ENCODE data around the gene VANGL1.
"Not testable (repeated sequence)": the region's sequence is repeated elsewhere in the genome, so short reads cannot be mapped to it uniquely, and the experiment has no call there.

The VANGL1 gene

DNA sequence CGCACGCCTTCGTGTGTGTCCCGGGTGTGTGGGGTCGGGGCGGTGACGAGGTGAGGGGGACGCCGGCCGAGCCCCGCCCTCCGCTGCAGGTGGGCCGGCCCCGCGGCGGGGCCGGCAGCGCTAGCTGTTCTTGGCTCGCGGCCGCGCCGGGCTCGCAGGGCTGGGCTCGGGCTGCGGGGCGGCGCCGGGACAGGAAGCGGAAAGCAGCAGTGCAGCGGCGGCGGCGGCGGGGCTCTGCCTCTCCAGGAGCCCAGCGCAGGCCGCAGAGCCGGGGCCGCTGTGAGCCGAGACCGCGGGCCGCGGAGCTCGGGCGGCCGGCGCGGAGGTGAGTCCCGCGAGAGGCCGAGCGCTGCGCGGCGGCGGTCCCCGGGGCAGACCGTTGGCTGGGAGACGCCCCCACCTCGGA lies at the start of gene VANGL1:
TSS of gene VANGL1 (plus strand) at position 209 of the 406 bp plus-strand sequence. CDS start 9,444 bp downstream, outside the sequence.
- peak; percentile 32 for DNase-seq

DNA sequence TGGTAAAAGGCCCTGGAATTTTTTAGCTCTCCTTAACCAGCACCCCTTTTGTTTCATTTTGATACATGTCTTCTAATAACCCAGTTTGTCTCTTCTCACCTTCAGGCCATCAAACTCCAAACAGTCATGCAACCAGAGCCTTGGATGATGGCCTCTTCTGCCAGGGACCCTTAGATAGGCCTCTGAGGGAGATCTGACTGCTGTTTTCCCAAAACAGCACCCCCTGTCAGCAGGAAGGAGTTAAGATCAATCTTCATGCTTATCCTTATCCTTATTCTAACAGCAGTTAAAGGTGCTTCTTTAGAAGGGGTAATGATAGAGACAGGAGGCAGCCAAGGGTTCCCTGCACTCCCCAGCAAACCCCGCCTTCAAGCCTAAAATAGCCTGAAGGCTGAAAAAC lies 49.5 kb upstream of the VANGL1 start:
- no peak for DNase-seq

DNA sequence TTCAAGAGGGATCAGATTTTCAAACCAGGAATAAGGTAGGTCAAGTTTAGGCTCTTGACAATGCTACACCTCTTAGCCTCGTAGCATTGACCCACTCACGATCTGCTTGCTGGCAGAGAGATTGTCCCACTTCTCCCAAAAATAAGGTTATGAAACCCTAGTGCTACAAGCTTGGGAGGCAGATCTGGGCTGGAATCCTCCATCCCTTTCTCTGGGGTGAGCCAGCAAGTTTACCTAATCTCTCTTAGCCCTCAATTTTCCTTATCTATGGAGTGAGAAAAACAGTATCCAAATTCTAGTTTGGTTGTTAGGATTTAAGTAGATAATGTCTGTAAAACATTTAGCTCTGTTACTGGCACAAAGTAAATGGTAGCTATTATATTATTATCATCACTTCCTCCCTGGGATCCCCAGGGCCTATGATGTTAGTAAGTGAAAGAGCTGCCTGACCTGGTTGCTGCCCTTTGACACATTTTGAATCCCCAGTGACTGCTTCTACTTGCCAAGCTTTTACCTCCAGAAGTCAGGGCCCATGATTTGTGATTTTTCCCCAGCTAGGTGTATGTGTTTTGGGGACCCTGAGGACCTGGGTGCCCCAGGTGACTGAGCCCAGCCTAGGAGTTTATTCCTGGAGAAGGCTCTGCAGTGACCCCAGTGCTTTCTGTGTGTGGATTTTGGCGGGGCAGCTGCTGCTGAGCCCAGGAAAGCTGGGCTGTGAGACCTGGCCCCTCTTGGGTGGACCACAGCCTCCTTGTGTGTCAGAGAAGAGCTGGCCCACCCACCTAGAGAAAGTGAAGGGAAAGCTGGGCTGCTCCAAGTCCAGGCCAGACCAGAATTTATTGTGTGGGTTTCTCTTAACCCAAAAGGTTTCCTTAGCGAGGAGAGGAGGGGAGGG lies 48.2 kb upstream of the VANGL1 start:
- no peak for DNase-seq

DNA sequence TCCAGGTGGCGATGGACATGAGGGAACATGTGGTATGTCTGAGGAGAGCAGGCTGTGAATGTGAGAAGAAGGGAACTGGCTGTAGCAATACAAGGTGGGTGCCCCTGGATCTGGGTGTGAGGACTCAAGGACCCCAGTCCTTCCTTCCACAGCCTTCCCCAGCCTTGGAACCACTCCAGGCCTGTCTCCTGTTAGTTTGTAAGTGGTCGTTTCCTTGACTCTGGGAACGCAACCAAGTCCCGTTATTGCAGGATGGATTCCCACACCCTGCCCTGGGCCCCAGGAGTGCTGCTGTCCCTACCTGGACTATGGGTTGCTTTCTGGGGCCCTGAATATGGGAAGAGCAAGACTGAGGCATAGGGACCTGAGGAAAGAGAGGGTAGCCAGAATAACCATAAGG lies 47.2 kb upstream of the VANGL1 start:
- DNase-seq = no peak

DNA sequence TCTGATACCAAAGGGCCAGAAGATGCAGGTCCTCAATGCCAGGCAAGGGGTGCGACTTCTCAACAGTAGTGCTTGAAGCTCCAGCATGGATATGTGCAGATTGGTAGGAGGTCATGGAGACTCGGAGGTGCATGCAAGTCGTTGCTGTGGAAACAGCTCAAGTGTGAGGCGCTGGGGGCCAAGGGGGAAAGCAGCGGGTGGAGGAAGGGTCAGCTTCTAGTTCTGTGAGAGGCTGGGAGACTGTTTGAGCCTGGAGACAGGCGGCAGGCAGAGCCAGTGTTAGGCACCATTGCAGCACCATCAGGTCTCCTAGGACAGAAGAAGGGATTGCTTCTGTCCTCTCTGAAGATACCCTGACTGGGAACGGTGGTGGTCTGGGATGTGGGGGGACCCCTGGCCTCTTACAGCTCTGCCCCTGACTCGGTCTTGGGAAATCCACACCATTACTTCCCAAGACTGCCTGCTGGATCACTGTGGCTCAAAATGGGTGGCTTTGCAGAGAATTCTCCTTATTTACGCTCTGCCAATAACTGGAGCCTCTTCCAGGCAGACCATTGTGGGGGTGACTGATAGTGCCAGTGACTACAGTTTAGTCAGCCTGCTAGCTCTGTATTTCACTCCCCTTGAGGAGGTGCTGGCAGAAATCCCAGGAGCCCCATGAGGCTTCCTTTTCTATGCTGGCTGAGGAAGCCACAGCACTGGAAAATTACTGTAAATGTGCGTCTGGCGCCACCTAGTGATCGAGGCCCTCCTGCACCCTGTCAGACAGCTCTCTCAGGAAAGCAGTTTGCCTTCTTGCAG lies 46.3 kb upstream of the VANGL1 start:
- DNase-seq = peak; percentile 9

DNA sequence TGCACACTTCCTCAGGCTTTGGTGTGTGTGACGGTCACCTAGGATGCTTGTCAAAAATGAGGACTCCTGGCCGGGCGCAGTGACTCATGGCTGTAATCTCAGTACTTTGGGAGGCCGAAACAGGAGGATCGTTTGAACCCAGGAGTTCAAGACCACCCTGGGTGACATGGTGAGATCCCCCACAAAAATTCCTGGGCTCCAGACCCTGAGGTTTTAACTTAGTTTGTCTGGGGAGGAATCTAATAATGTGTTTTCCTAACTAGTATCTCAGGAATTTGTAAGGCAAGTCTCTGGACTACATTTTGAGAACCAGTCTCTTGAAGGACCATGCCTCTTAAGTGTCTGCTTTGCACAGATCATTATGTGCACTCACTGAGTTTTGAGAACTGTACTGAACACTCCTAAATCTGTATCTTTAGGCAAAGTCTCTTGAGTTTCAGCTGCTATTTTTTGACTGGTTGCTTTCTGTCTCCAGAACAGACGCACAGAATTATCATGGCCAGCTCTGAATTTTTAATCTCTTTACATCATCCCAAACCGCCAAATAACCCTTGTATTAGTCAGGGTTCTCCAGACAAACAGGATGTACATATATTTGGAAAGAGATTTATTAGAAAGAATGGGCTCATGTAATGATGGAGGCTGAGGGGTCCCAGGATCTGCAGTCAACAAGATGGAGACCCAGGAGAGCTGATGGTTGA lies 45.5 kb upstream of the VANGL1 start:
- no peak for DNase-seq

DNA sequence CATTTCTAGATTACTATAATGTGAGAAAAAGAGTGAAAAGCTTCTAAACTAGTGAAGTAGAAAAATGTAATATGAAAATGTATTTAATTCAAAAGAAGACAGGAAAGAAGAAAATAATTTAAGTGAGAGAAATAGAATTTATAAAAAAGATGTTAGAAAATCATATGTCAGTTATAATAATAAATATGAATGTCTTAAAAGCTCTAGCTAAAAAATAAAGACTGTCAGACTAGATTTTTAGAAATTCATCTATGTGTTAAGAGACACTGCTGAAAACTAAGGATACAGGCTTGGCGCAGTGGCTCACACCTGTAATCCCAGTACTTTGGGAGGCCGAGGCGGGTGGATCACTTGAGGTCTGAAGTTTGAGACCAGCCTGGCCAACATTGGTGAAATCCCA lies 37.3 kb upstream of the VANGL1 start:
- DNase-seq = no peak

DNA sequence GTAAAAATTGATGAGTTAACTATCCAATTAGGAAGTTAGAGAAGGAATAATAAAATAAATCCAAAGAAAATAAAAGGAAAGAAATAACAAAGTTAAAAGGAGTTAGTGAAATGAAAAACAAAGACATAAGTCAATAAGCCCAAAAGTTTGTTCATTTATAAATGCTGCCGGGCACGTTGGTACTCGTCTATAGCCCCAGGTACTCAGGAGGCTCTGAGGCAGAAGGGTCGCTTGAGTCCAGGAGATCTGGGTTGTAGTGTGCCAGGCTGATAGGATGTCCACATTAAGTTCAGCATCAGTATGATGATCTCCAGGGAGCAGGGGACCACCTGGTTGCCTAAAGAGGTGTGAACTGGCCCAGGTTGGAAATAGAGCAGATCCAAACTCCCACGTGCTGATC lies 35.5 kb upstream of the VANGL1 start:
- DNase-seq = no peak

DNA sequence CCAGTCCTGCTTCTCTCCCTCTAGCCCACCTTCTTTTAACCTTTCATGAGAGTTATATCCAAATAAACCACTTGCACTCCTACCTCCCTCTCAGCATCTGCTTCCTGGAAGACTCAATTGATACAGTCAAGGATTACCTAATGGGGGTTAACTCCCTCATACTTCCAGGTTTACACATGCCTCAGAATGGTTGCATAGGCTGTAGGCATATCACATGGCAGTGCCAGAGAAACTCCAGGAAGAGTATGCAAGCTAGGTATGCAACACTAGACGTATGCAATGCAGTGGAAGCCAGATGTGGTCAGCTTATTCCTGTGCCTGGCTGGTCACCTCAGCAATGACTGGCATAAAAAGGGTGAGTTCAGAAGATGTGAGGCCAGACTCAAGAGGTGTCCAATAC lies 32.7 kb upstream of the VANGL1 start:
- no peak for DNase-seq

DNA sequence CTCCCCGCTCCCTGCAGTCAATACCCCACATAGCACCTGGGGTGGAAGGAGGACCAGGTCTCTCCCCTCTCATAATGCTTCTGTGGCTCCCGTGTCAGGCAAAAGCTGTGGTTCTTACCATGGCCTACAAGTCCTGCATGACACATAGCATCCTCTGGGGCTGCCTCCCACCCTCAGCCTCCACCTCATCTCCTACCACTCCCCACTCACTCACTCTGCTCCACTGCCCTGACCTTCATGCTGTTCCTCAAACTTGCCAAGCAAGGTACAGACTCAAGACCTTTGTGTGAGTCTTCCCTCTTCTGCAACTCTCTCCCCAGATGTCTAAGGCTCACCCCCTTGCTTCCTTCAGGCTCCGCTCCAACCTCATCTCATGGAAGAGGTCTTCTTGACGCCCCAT lies 28.0 kb upstream of the VANGL1 start:
- no peak for DNase-seq

DNA sequence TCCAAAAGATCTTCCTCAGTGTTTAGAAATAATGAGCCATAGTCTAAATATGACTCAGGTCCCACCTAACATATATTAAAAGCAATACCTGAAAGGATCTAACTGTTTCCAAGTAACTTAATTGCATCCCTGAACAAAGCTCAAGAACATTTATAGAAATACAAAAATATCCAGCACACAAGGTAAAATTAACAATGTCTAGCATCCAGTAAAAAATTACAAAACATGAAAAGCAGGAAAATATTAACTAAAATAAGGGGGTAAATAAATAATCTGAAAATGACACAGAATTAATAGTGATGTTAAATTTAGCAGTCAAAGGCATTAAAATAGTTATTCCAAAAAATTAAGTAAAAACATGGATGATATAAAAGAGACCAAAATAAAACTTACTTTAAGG lies 21.3 kb upstream of the VANGL1 start:
- DNase-seq = no peak

DNA sequence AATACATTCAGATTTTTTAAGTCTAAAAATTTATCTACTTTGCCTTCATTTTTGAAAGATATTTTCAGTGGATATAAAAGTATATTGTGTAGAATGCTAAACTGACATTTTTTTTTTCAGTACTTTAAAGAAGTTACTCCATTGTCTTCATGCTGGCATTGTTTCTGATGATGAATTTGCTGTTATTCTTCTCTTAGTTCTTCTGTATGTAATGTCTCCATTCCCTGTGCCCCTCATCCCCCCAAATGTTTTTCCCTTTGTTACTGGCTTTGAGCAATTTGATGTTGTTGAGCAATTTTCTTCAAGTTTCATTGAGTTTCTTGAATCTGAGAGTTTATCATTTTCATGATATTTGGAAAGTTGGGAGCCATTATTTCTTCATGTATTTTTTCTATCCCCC lies 20.8 kb upstream of the VANGL1 start:
- DNase-seq = no peak

DNA sequence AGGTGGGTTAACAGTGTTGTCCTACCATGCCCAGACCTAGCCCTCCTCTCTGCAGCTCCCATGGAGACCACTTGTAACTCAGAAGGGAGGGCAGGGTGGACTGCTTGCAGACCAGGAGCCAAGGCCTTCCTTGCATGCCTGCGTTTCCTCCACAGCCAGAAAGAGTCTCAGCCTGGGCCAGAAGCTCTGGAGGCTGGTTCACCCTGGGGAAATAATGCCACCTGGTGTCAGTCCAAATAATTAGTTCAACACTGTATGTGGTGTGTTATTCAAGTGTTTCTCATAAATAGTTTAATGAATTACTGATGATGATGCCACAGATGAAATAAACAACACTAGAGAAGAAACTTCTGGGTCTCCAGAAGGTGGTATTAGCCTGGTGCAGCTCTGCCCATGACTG lies 16.9 kb upstream of the VANGL1 start:
- no peak for DNase-seq

DNA sequence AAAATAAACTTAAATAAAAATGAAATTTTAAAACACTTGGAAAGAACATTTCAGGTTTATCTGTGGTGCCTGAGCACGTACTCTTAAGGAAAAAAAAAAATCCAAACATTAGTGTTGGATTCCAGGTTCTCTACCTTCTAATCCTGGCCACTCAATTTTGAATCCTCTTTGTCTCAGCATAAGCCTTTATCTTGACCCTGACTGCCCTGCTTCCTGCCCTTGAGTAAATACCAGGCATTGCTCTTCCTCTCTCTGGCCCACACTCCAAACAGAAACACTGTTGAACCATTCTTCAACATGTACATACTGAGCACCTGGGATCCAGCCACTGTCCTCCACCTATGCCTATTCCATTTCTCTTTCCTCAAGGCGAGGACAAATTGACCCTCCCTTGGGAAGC lies 11.4 kb upstream of the VANGL1 start:
- DNase-seq = no peak

DNA sequence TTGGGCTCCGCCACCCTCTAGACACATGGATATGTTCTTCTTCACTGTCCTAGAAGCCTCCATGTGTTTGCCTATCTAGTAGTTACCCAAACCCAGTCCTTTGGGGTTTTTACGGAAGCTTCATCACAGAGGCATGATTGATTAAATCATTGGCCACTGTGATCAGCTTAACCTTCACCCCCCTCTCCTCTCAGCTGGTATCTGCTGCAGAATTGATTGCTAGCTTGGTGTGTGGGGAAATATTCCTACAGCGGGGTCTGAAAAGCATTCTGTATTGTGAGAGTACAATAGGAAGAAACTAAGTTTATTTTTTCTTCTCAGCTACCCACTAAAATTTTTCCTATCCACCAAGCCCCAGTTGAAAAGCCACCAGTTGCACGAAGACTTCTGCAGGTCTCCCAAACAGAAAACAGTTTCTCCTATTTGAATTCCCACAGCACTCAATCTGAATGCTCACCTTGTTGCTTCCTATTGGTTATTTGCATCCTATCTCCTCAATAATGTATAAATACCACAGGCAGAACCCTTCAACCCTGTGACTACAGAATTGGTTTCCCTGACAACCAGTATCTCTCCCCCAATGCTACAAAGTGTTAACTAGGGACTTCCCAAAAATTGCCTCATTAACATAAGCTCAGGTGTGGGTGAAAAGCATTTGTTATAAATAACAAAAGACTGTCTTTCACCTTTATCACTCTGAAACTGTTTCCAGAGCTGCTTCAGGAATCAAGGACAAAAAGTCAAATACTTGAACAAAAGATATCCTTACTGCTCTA lies 9.3 kb upstream of the VANGL1 start:
- no peak for DNase-seq

DNA sequence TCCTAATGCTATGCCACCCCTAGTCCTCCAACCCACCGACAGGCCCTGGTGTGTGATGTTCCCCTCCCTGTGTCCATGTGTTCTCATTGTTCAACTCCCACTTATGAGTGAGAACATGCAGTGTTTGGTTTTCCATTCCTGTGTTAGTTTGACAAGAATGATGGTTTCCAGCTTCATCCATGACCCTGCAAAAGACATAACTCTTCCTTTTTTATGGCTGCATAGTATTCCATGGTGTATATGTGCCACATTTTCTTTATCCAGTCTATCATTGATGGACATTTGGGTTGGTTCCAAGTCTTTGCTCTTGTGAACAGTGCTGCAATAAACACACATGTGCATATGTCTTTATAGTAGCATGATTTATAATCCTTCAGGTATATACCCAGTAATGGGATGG lies 8.2 kb upstream of the VANGL1 start:
- not testable (repeated sequence) for DNase-seq

DNA sequence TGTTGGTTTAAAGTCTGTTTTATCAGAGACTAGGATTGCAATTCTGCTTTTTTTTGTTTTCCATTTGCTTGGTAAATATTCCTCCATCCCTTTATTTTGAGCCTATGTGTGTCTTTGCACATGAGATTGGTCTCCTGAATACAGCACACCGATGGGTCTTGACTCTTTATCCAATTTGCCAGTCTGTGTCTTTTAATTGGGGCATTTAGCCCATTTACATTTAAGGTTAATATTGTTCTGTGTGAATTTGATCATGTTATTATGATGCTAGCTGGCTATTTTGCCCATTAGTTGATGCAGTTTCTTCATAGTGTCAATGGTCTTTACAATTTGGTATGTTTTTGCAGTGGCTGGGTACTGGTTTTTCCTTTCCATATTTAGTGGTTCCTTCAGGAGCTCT lies 4.5 kb upstream of the VANGL1 start:
- not testable (repeated sequence) for DNase-seq

DNA sequence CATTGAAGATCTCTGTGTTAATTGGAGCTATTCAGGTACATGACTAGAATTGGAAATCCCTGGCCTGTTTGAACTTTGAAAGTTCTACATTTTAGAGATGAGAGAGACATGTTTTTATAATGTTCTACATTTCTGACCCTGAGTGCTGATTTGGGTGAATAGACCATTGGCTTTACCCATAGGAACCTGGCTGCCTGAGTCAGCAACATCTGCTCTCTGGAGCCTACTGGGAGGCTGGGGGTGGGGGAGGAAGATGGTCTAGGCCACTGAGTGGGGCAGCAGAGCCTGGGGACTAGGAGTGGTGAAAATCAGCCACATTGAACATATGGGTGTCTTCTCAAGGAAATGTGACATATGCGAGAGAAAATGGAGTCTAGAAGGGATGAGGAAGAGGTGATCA lies 1.4 kb upstream of the VANGL1 start:
- DNase-seq = no peak

DNA sequence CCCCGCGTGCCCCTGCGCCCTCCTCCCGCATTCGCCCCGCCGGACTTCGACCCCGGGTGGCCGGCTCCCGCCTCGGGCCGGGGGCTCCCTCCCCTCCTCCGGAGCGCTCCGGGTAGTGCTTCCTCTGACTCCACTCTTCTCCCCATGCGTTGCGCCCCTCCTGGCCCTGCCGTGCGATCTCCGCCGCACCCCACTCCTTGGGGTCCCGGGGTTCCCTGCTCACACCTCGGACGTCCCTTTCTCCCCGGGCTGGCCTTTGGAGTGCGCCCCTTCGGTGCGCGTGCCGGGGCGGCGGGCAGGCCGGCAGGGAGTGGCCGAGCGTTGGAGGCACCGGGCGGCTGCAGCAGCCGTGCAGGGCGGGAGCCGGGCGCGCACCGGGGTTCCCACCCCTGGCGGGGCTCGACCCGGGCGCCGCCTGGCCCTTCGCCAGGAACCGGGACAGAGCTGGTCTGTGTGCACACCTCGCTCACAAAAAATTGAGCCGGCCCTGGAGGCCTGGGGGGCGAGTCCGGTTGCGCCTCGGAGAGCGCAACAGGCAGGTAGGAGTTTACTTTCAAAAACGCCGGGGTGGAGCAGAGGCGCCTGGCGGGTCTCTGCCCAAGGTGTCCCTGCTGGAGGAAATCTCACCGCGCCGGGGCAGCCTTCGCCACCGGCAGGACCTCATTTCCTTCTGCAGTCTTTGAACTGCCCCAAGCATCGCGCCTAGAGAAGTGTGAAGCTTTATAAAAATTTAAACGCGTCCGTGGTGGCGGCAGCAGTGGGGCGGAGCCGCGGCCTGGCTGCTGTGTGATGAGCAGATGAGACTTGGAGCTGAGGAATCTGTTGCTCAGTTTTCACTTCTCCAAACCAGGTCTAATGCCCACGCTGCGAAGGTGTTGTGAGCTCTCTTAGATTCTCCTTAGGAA lies 650 bp downstream of the VANGL1 start:
- DNase-seq = peak; percentile 44

DNA sequence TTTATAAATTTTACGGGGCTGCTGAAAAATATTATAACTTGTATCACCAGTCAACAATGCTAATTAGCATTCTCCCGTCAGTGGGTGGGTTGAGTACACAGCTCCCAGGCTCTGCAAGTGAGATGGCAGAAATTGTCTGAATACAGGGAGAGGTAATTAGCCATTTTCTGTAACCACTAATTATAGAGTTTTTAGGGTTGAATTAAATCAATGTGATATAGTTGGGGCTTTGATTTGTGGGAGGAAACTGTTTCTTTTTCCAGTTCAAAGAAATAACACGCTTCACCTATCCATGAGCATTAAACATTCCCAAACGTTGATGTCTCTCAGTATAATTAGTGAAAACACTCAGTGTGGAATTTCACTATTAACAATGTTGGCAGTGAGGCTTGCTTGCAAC lies 1.5 kb downstream of the VANGL1 start:
- no peak for DNase-seq

DNA sequence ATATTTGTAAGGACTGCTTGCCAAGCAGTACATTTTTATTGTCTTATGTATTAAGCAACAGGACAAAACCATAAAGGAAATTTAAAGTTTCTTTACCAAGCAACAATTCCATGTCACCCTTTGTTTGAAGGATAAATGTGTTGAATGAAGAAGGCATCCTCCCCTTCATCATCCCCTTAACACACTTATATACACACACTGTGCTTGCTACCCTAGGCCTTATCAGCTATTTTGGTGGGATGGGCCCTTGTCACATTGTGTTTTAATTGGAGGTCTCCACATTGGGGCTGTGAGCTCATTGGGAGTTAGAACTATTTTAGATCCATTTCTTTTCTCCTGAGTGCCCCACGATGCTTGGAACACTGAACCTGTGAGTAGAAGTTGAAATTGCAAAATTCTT lies 1.9 kb downstream of the VANGL1 start:
- DNase-seq = no peak

DNA sequence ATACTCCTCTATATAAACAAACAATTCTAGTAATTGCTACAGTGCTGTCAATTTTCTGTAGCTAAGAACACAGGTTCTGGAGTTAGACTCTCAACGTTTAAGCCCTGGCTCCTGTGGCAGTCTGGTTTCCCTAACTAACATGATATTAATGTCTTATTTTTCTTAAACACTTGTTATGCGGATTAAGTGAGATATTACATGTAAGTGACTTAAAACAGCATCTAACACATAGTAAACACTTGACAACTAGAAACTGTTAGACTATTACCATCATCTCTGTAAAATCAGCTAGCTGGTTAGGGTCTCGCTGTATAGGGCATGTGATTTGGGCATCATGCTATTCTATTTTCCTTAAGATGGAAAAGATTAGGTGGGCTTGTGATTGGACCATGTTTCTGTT lies 2.3 kb downstream of the VANGL1 start:
- DNase-seq = no peak

Data from GF-D8 (cell line).